Fibroblast of gingiva (primary cell): Measurements from ENCODE around the gene RPS8.
"Not testable (repeated sequence)": the region's sequence is repeated elsewhere in the genome, so short reads cannot be mapped to it uniquely, and the experiment has no call there.

Experiments used
- DNase-seq: peaks from one replicate; pipeline ENCODE4 v3.0.0-alpha.2; 2011; ENCODE audit warnings: low read depth

RPS8 gene

GRCh38 chr1:44820328-44821239 lies 45.2 kb downstream of the RPS8 start:
- DNase-seq = no peak

GRCh38 chr1:44821240-44821715 lies 45.9 kb downstream of the RPS8 start:
- DNase-seq = no peak

GRCh38 chr1:44822131-44822701 lies 46.9 kb downstream of the RPS8 start:
- DNase-seq = no peak

- no peak for DNase-seq
These were observed 47.7 kb downstream of the RPS8 start for GRCh38 chr1:44822981-44823451.

GRCh38 chr1:44824392-44824791 lies 49.1 kb downstream of the RPS8 start:
- DNase-seq = not testable (repeated sequence)

GRCh38 chr1:44826375-44827196 lies 51.2 kb downstream of the RPS8 start:
- DNase-seq = no peak

- no peak for DNase-seq
These were observed 52.1 kb downstream of the RPS8 start for GRCh38 chr1:44827197-44828002.

GRCh38 chr1:44828003-44828651 lies 52.8 kb downstream of the RPS8 start:
- DNase-seq = no peak
